ENCODE data around the gene SCO2.

Gene SCO2

GRCh38 chr22:50550395-50550794 is 25.0 kb upstream of the SCO2 start:
- no peak for DNase-seq

- DNase-seq: no peak
Observed at GRCh38 chr22:50548921-50549790, 23.8 kb upstream of the SCO2 start.

GRCh38 chr22:50548040-50548920 is 22.9 kb upstream of the SCO2 start:
- no peak for DNase-seq

GRCh38 chr22:50547263-50547985 is 22.0 kb upstream of the SCO2 start:
- no peak for DNase-seq

- no peak for DNase-seq
Observed at GRCh38 chr22:50546326-50547262, 21.2 kb upstream of the SCO2 start.

- DNase-seq: no peak
Observed at GRCh38 chr22:50545522-50546325, 20.3 kb upstream of the SCO2 start, which contains the start of gene KLHDC7B. KLHDC7B (plus strand) TSS chr22:50545899; CDS start chr22:50546244, 345 bp downstream.

GRCh38 chr22:50544746-50545253 is 19.4 kb upstream of the SCO2 start:
- DNase-seq: no peak

- DNase-seq: no peak
Observed at GRCh38 chr22:50544078-50544745, 18.8 kb upstream of the SCO2 start.

- peak; percentile 75 for DNase-seq
Observed at GRCh38 chr22:50542416-50542927, 17.1 kb upstream of the SCO2 start.

GRCh38 chr22:50541667-50542026 is 16.2 kb upstream of the SCO2 start:
- DNase-seq: peak; percentile 50

GRCh38 chr22:50540381-50540780 is 15.0 kb upstream of the SCO2 start:
- no peak for DNase-seq

GRCh38 chr22:50537765-50538164 is 12.4 kb upstream of the SCO2 start:
- DNase-seq: no peak

GRCh38 chr22:50536226-50536625 is 10.8 kb upstream of the SCO2 start:
- no peak for DNase-seq

- no peak for DNase-seq
Observed at GRCh38 chr22:50535113-50535512, 9.7 kb upstream of the SCO2 start.

- peak; percentile 49 for DNase-seq
Observed at GRCh38 chr22:50533856-50534711, 8.7 kb upstream of the SCO2 start.

GRCh38 chr22:50532824-50533796 is 7.7 kb upstream of the SCO2 start:
- DNase-seq: no peak

- DNase-seq: no peak
Observed at GRCh38 chr22:50531962-50532674, 6.7 kb upstream of the SCO2 start.
